NCI-H187 treated with DMSO at 0.1 percent for 48 hours (cell line): ENCODE measurements around the gene ATXN1.
"Not testable (repeated sequence)": the region's sequence is repeated elsewhere in the genome, so short reads cannot be mapped to it uniquely, and the experiment has no call there.

ENCODE experiments used
- DNase-seq: peaks from one replicate; lab custom pipeline; 2025; lab: John Stamatoyannopoulos, UW

Gene ATXN1

DNA sequence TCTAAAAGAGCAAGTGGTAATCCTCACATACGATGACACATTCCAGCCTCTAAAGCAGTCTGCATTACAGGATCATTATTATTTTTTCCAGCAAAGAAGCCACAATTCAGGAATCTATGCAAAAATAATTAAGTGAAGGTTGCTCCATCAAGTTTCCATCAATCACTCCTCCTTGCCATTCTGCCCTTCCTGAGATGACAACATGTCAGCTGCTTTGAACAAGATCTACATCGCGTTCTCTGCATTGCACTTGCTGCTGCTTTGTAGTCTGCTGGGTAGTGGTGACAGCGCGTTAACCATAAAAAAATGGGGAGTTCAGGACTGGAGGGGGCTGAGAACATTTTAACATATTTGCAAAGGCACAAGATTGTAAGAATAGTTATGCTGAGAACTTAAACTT lies 375.2 kb downstream of the ATXN1 start:
- no peak for DNase-seq

DNA sequence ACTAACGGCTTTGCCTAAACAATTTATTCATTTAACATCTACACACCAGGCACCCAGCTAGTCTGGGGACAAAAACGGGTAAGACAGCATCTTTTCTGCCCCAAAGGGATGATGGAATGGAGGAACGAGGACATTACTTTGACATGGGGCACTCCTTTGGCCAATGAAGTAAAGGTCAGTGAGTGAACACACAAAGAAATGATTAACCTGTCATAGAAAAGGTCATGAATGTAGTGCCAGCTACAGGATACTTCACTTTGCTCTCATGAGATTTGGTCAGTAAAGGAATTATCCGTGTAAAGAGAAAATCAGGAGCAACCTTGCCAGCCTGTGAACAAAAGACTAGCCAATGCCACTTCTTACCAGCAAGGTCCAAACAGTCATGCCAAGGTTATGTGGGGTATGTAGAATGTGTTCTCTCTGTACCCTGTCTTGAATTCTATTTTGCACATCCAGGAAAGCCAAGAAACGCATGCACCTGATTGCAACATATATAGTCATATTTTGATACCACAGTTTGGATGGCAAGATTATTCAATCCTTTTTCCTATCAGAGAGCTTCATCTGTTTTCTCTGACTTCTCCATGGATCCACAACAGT lies 377.6 kb downstream of the ATXN1 start:
- DNase-seq: no peak

DNA sequence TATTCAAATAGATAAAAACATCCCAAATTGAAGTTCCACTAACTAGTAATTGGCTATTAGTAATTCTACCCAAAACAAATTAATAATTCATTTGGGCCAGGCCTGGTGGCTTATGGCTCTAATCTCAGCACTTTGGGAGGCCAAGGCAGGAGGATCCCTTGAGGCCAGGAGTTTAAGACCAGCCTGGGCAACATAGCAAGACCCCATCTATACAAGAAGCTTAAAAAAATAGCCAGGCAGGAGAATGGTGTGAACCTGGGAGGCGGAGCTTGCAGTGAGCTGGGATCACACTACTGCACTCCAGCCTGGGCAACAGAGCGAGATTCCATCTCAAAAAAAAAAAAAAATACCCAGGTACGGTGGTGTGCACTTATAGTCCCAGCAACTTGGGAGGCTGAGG lies 379.3 kb downstream of the ATXN1 start:
- not testable (repeated sequence) for DNase-seq

DNA sequence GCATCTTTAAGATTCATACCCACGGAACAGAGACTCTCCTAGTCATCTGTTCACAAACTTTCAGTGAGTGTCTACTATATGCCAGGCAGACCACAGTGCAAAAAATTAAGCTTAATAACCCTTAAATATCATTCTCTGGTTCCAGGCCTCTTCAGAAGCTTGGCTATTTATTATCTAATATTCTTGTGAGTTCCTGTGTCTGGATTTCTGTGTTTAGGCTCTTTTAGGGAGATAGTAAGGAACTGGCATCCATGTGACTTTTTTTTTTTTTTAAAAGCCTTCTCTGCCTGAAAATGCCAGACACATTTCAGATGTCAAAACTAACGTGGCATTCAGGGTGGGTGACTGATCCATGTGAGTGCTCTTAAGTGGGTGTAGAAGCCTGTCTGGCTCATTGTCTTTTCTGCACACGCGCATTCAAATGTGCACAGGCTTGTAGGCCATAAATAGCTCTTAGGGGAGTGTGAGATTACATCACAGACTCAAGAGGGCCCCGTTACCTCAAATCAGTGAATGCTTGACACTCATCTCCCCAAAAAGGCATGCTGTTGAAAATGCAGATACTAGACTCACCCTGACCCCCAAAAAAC lies 380.9 kb downstream of the ATXN1 start:
- DNase-seq: peak; percentile 6

DNA sequence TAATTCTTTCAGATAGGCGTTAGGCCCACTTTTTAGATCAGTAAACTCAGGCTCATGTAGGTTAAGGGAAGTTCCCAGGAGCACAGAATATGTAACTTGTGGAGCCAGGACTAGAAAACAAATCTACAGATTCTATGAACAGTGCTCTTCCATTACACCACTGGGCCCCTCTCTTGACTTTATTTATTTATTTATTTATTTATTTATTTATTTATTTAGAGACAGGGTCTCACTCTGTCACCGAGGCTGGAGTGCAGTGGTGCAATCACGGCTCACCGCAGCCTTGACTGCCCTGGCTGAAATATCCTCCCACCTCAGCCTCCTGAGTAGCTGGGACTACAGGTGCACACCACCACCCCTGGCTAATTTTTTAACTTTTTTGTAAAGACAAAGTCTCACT lies 382.9 kb downstream of the ATXN1 start:
- not testable (repeated sequence) for DNase-seq

DNA sequence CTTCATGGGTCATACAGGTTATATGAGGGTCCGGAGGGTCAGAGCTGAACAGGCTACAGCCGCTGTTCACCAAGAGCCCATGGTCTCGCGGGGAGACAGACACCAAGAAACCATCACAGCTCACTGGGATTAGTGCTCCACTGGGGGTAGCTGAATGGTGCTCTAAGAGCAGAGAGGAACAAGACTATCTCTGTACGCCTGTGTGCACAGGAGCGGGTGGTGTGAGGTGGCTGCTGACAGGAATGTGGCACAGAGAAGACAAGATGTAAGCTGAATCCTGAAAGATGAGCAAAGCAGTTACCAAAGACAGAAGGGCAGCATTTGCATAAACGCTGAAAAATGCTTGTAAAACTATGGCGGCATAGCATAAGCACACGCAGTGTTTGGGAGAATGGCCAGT lies 383.8 kb downstream of the ATXN1 start:
- no peak for DNase-seq

DNA sequence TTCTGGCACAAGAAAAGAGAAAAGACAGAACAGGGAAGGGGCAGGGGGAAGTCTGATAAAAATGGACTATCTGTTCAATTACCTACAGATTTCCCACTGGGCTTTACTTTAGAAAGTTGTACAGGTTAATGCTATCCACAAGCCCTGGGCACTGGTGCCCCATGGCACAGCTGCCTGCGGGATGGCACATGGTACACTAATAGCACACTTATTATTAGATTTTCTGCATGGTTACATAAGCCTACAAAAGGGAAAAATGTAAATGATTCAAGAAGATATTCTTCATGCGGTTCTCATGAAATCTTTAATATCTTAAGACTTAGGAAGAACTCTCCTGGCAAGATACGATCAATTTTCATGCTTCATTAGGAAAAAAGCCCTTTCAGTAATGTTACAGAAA lies 385.4 kb downstream of the ATXN1 start:
- no peak for DNase-seq

DNA sequence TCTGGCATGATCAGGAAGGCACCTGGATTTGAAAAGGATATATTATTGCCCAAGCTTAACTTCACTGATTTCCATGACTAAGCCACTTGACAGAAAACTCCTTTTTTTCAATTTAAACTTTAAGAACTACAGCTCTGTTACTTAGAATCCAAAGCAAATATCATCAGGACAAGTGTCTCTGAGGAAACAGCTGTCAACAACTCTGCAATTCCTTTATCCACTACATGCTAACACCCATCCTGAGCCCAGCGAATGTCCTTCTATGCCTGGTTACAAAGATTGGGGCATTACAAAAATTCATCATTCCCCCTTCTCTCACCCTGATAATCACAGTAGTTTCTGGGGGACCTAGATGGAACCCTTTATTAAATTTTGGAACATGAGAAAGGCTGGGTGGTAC lies 386.1 kb downstream of the ATXN1 start:
- no peak for DNase-seq

DNA sequence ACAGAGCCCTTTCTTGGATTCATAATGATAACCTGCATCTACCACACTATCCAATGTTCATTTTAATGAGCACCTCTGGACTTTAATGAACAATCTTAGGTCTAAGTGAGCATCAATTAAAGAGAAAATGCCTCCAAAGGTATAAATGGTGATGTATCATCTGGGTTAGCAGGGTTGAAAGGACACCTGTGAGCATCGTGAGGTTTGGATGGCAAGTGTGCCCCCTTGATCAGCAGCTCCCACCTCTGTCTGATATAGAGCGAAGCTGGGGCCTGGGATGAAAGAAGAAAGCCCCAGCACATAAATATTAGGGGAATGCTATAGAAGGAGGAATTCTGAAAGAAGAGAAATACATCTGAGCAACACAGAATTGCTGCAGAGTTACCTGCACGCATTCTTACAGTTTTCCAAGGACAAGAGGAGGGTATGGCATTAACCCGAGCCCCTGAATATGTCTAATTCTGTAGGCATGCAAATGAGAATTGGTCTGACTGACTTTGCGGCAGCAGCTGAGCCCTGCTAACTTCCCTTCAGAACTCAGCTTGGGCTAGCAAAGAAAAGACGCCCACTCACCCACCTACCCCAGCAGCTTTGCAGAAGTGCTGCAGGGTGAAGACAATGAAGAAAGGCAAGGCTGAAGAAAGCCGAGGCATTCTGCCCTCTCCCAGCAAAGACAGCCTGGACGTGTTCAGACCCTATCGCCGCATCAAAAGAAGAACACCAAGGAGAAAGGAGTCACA lies 386.6 kb downstream of the ATXN1 start:
- DNase-seq: no peak

DNA sequence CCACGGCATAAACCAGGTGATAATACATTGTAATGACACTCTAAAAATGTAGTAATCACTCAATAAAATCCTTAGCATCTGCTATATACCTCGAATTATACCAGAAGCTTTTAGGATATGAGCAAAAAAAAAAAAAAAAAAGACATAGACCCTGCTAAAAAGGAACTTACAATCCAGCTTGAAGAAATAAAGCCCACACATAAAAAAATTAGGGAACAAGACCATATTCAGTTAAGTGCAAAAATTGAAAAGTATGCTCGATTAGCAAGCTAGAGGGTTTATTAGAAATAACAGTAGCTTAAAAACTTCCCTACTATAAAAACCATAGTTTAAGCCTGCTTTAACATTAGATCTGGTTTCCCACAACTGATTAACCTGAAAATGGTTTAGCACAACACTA lies 387.2 kb downstream of the ATXN1 start:
- DNase-seq: no peak

DNA sequence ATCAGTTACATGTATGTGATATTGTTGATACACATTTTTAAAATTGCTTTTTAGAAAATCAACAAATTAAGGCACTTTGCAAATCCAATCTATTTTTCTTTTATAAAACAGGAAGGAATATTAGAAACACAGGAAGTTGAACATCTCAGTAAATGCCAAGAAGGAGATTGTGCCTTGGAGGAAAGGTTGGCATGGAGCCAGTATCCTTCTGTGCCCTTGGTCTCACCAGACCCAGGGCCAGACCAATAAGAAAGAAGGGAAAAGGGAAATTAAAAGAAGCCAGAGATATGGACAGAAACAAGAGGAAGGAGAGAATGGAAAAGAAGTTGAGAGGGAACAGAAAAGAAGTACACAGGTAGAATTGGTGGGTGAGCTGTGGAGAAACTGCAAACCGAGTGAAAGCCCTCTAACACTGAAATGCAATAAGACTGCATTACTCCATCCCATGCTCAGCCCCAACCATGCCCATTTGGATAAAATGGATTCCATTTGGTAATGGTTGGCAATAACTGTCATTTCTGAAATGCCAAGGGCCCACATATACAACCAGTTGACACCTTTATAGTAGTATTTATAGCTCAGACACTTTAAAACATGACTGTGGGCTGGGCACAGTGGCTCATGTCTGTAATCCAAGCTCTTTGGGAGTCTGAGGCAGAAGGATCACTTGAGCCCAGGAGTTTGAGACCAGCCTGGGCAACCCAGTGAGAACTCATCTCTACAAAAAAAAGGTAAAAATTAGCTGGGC lies 389.1 kb downstream of the ATXN1 start:
- no peak for DNase-seq

DNA sequence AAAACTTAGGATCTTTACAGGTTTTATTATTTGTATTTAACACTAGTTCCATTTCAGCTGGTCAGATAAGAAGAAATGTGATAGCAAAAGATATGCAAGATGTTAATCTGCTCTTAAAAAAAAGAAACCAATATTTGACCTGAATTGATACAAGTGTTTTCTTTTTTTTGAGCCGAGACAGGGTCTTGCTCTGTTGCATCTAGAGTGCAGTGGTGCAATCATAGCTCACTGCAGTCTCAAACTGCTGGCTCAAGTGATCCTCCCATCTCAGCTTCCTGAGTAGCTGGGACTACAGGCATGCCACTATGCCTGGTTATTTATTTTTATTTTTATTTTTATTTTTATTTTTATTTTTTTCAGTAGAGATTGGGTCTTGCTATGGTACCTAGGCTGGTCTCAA lies 389.9 kb downstream of the ATXN1 start:
- no peak for DNase-seq

DNA sequence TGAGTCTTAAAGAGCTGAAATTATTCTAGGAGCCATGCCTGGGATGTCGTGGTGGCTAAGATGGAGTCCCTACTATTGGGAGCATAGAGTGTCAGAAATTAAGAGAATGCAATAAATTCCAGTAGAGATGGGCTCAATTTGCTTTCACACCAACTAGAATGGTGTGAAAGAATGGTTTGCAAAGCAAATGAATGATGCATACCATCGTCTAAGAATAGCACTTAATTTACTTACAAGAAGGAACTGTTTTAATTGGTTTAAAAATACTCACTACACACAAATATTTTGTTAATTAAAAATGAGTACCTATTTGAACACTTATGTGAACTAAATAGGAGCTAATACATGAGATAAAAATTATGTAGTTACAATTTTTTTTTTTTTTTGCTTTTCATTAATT lies 390.3 kb downstream of the ATXN1 start:
- no peak for DNase-seq

DNA sequence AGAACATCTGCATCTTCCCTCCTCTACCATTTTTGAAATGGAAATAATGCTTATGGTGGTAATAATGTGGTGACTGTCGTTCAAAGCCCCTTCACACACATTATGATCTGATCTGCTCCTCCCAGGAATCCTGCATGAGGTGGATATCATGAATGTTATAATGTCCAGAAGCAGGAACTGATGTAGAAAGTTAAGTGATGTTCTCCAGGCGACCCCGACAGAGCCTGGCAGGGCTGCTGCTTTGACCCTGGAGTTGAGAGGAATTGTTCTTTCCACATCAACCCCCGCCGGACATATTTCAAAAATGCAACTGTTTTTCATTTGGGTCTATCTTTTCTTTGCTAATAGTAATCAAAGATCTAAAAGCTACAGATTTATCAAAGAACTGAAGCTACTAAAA lies 391.3 kb downstream of the ATXN1 start:
- DNase-seq: no peak

DNA sequence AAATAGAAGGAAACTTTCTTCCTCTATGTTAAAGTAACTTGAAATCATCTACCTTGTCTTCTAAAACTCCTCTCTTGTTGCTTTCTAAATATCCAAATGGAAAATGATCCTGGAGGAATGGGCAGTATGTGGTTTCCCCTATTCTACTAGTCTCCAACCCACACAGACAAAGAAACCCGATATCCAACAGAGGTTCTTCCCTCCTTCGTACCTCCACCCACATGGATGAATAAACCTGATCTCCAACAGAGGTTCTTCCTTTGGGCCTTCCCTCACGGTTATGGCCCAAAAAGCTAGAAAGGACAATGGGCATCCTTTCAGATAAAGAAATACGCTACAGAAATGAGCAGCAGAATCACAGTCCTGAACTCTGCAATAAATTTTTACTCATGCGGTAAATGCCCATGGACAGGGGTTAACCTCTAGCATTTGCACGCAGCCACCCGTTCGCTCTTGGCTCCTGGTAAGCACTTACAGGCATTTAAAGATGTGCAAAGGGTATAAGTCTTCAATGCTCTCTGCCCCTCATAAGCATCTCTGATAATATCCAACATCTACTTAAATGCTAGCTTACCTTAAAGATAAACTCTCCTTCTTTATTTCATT lies 392.0 kb downstream of the ATXN1 start:
- DNase-seq: no peak

DNA sequence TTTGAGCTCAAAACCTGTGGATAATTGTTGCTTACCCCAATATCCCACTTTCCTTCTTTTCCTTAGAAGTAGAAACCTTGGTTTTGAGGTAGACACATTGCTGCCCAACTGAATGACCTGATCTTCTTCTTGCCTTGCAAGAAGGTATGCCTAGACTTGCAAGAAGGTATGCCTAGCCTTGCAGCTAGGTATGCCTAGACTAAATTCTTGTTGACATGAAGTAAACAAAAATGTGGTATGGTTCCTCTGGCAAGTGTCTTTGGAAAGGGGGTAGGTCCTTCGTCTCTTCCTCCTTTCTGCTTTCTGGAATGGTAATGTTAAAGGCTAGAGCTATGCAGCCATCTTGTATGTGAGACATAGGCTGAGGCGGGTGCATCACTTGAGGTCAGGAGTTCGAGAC lies 393.7 kb downstream of the ATXN1 start:
- DNase-seq: no peak

DNA sequence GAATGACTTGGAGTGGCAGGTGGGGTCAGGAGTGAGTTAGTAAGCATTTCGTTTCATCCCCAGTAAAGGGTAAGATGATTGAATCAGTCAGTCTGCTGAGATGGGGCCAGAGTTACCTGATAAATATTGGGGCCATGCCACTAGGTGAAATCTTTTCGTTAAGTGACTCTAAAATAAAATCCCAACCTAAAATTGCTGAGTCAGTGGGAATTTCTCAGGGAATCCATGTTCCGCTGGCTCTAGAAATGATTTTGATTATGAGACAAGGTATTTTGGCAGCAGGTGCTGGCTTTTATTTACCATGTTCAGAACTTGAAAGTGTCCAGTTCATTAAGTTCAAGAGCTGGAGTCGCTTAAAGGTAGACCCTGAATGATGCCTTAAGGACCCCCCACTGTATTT lies 397.5 kb downstream of the ATXN1 start:
- DNase-seq: no peak

DNA sequence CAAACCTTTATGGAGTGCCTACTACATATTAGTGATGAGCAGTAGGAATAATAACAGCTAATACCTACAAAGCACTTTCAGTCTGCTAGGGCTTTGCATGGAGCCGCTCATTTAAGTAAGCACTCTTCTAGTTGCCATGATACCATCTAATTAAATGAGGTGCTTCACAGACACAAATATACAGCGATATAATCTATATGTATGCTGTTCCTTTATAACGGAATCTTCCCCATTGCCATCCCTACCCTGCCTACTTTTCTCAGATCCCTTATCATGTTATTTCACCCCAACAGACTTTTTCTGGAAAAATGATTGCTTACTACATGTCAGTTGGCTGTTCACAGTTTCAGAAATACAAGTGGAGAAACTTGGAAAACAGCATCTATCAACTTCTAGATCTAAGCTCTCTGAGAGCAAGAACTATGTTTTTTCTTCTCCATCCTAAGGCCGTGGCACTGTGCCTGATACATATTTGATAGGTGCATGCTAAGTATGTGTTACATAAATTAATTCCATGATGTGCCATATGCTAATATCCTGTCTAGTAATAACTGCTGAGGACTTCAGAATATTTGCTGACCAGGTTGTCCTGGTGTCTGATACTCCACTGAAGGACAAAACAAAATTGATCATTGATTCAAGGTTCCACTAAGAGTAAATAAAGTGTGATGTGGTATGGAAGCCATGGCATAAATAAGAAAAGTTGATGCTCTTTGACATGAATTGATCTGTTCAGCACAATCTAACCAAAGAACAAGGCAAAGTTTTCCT lies 398.3 kb downstream of the ATXN1 start:
- DNase-seq: no peak

DNA sequence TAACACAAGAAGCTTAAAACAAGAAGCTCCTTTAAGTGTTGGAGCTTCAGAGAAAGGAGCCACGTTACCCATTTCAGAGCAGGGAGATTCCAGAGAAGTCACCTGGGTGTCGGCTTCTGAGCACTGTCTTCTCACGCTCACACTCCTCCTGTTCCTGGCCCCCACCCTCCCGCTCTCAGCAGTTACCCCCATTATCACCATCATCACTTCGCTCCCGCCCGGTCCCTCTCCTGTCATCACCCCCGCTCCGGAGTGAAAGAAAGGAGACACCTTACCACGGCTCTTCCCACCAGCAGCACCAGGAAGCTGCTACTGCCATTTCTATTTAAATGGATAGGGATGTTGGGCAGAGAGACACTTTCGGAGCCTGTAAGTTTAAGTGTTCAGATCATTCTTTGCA lies 399.0 kb downstream of the ATXN1 start:
- no peak for DNase-seq

DNA sequence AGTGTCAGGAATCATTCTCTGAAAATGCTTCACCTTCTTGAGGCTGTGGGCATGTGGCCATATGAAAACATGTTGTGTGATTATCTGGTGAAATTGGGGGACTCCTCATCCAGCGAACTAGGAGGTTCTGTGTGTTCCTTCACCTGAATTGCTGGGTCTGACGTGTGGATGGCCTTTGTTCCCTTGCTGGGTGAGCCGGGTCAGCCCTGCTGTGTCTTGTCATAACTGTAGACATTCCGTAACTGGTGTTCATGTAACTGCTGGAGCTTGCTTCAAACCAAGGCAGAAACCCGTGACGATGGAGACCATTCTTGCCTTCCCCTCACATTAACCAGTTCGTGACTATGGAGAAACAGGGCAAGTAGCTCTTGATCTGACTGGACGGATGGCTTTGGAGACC lies 399.4 kb downstream of the ATXN1 start:
- no peak for DNase-seq

DNA sequence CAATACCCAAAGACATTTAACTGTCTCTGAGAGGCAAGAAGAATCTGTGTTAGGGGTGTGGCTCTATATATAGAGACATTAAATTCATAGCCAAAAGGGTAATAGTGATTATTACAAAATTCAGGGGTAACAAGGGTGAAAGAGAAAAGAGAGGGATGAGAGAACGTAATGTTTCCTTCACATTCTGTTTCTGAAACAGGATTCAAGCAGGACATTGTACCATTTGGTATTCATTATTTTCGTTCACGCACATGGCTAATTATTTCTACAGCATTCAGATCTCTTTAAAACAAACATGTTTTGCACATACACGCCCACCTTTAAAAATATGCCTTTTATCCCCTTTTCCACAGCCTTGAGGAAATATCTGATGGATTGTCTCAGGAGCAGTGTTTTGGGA lies 400.1 kb downstream of the ATXN1 start:
- DNase-seq: no peak

DNA sequence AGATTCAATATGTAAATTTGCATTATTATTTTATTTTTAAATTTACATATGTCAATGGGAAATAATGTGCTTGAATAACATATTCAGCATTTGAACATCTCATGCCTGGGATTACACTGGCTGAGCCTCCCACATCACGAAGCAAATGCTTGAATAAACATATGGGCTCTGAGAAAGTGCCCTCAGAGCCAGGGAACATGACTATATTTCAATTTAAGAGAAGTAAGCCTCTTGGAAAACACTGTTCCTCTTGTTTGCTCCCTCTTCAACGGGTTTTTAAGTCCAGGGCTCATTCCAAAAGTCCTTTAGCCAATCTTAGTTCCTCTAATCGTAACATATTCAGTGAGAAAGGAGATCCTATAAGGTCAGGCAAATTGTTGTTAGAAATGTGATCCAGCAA lies 400.9 kb downstream of the ATXN1 start:
- DNase-seq: no peak
